ENCODE data around the gene YBX2. TPM values are rescaled to one million over a fixed set of nuclear protein-coding genes. Genes with fewer than 3 reads are reported as not detected.

Gene YBX2
- total and polyA plus RNA-seq, 4 donors: 0.10 to 5.6 (median 0.60) TPM; not detected in 1

GRCh38 chr17:7293816-7294613 is 424 bp downstream of the YBX2 start:
- DNase-seq: no peak
- peak overlapping the region in 1 of 2 donors; percentile 9 for H3K4me3 ChIP-seq (ENCODE audit: low read length in 2 of 2)
- intact Hi-C loops (cut with DNase I): loop anchor here in 1 of 2 donors (10.0 kb wide), 1 partner anchor 249 kb away; the partner anchor contains the start of gene SLC16A11
- H3K36me3 ChIP-seq (ENCODE audit: control insufficient read depth in 1 of 2, insufficient read depth in 2 of 2, low read length in 1 of 2): no peaks in the 10 kb centered on the region
- no peak for ATAC-seq (ENCODE audit: low FRiP score)
- no peaks in the 10 kb centered on the region for H3K9me3 ChIP-seq (ENCODE audit: control insufficient read depth, low read length)
- whole genome bisulfite sequencing, 2 donors: 5 to 12% methylated on average over 27 to 75 of the region's 75 CpGs
- H3K27ac ChIP-seq (ENCODE audit: low read depth in 1 of 2, low read length in 2 of 2): no peak overlapping the region
- peaks cover 0 to 2% of the 10 kb centered on the region in 2 donors for H3K27me3 ChIP-seq (ENCODE audit: control insufficient read depth in 1 of 2, insufficient read depth in 2 of 2, low read length in 1 of 2)
- no peaks in the 10 kb centered on the region for H3K4me1 ChIP-seq (ENCODE audit: control insufficient read depth in 1 of 2, insufficient read depth in 2 of 2, low read length in 2 of 2)

- Histone ChIP-seq H3K4me3 (ENCODE audit: low read length in 2 of 2) (no peak overlapping the region), H3K27me3 (ENCODE audit: control insufficient read depth in 1 of 2, insufficient read depth in 2 of 2, low read length in 1 of 2) (peaks cover 0 to 2% of the 10 kb centered on the region in 2 donors), H3K4me1 (ENCODE audit: control insufficient read depth in 1 of 2, insufficient read depth in 2 of 2, low read length in 2 of 2) (no peaks in the 10 kb centered on the region), H3K9me3 (ENCODE audit: control insufficient read depth, low read length) (no peaks in the 10 kb centered on the region), H3K36me3 (ENCODE audit: control insufficient read depth in 1 of 2, insufficient read depth in 2 of 2, low read length in 1 of 2) (no peaks in the 10 kb centered on the region), H3K27ac (ENCODE audit: low read depth in 1 of 2, low read length in 2 of 2) (no peak overlapping the region)
- DNase-seq (no peak), ATAC-seq (ENCODE audit: low FRiP score) (no peak)
- WGBS, 2 donors: 87 to 89% methylated on average over 11 of the region's 11 CpGs
- intact Hi-C loops (cut with DNase I): loop anchor here in 1 of 2 donors (10.0 kb wide), 1 partner anchor 248 kb away; the partner anchor contains the start of gene SLC16A11
These were observed 1.3 kb downstream of the YBX2 start for GRCh38 chr17:7293159-7293558.

- H3K4me3 ChIP-seq (ENCODE audit: low read length in 2 of 2): no peak overlapping the region
- no peaks in the 10 kb centered on the region for H3K4me1 ChIP-seq (ENCODE audit: control insufficient read depth in 1 of 2, insufficient read depth in 2 of 2, low read length in 2 of 2)
- peaks cover 0 to 2% of the 10 kb centered on the region in 2 donors for H3K27me3 ChIP-seq (ENCODE audit: control insufficient read depth in 1 of 2, insufficient read depth in 2 of 2, low read length in 1 of 2)
- ATAC-seq (ENCODE audit: low FRiP score): no peak
- H3K27ac ChIP-seq (ENCODE audit: low read depth in 1 of 2, low read length in 2 of 2): no peak overlapping the region
- intact Hi-C loops (cut with DNase I): loop anchor here in 1 of 2 donors (10.0 kb wide), 1 partner anchor 248 kb away; the partner anchor contains the start of gene SLC16A11
- no peak for DNase-seq
- no peaks in the 10 kb centered on the region for H3K36me3 ChIP-seq (ENCODE audit: control insufficient read depth in 1 of 2, insufficient read depth in 2 of 2, low read length in 1 of 2)
- H3K9me3 ChIP-seq (ENCODE audit: control insufficient read depth, low read length): no peaks in the 10 kb centered on the region
- WGBS, 2 donors: 38 to 44% methylated on average over 6 of the region's 6 CpGs
These were observed 1.7 kb downstream of the YBX2 start for GRCh38 chr17:7292729-7293128.

GRCh38 chr17:7292194-7292593 is 2.2 kb downstream of the YBX2 start:
- H3K27me3 ChIP-seq (ENCODE audit: control insufficient read depth in 1 of 2, insufficient read depth in 2 of 2, low read length in 1 of 2): peaks cover 0 to 2% of the 10 kb centered on the region in 2 donors
- no peak overlapping the region for H3K4me3 ChIP-seq (ENCODE audit: low read length in 2 of 2)
- WGBS, 2 donors: 70 to 83% methylated on average over 2 of the region's 2 CpGs
- H3K9me3 ChIP-seq (ENCODE audit: control insufficient read depth, low read length): no peaks in the 10 kb centered on the region
- DNase-seq (no peak), ATAC-seq (ENCODE audit: low FRiP score) (no peak)
- H3K36me3 ChIP-seq (ENCODE audit: control insufficient read depth in 1 of 2, insufficient read depth in 2 of 2, low read length in 1 of 2): no peaks in the 10 kb centered on the region
- intact Hi-C loops (cut with DNase I): loop anchor here in 1 of 2 donors (10.0 kb wide), 1 partner anchor 247 kb away; the partner anchor contains the start of gene SLC16A11
- no peaks in the 10 kb centered on the region for H3K4me1 ChIP-seq (ENCODE audit: control insufficient read depth in 1 of 2, insufficient read depth in 2 of 2, low read length in 2 of 2)
- H3K27ac ChIP-seq (ENCODE audit: low read depth in 1 of 2, low read length in 2 of 2): no peak overlapping the region

- intact Hi-C loops (cut with DNase I): loop anchor here in 1 of 2 donors (10.0 kb wide), 1 partner anchor 246 kb away; the partner anchor contains the start of gene SLC16A11
- DNase-seq: no peak
- Histone ChIP-seq H3K36me3 (ENCODE audit: control insufficient read depth in 1 of 2, insufficient read depth in 2 of 2, low read length in 1 of 2) (no peaks in the 10 kb centered on the region), H3K4me1 (ENCODE audit: control insufficient read depth in 1 of 2, insufficient read depth in 2 of 2, low read length in 2 of 2) (no peaks in the 10 kb centered on the region), H3K27me3 (ENCODE audit: control insufficient read depth in 1 of 2, insufficient read depth in 2 of 2, low read length in 1 of 2) (peaks cover 0 to 2% of the 10 kb centered on the region in 2 donors), H3K9me3 (ENCODE audit: control insufficient read depth, low read length) (no peaks in the 10 kb centered on the region), H3K27ac (ENCODE audit: low read depth in 1 of 2, low read length in 2 of 2) (no peak overlapping the region), H3K4me3 (ENCODE audit: low read length in 2 of 2) (no peak overlapping the region)
- WGBS, 2 donors: 80 to 85% methylated on average over 11 of the region's 11 CpGs
- no peak for ATAC-seq (ENCODE audit: low FRiP score)
These were observed 3.8 kb downstream of the YBX2 start for GRCh38 chr17:7290685-7291084.

GRCh38 chr17:7290166-7290565 is 4.3 kb downstream of the YBX2 start:
- intact Hi-C loops (cut with DNase I): loop anchor here in 1 of 2 donors (10.0 kb wide), 1 partner anchor 245 kb away; the partner anchor contains the start of gene SLC16A11
- whole genome bisulfite sequencing, 2 donors: 91 to 94% methylated on average over 19 of the region's 19 CpGs
- no peak overlapping the region for H3K27ac ChIP-seq (ENCODE audit: low read depth in 1 of 2, low read length in 2 of 2)

GRCh38 chr17:7289256-7290032 is 5.0 kb downstream of the YBX2 start:
- Histone ChIP-seq H3K27me3 (ENCODE audit: control insufficient read depth in 1 of 2, insufficient read depth in 2 of 2, low read length in 1 of 2) (peaks cover 0 to 2% of the 10 kb centered on the region in 2 donors), H3K27ac (ENCODE audit: low read depth in 1 of 2, low read length in 2 of 2) (no peak overlapping the region), H3K4me1 (ENCODE audit: control insufficient read depth in 1 of 2, insufficient read depth in 2 of 2, low read length in 2 of 2) (no peaks in the 10 kb centered on the region), H3K36me3 (ENCODE audit: control insufficient read depth in 1 of 2, insufficient read depth in 2 of 2, low read length in 1 of 2) (no peaks in the 10 kb centered on the region), H3K9me3 (ENCODE audit: control insufficient read depth, low read length) (no peaks in the 10 kb centered on the region), H3K4me3 (ENCODE audit: low read length in 2 of 2) (no peak overlapping the region)
- ATAC-seq (ENCODE audit: low FRiP score) (no peak), DNase-seq (no peak)
- 86 to 89% methylated on average over 18 of the region's 18 CpGs for WGBS, 2 donors
- intact Hi-C loops (cut with DNase I): loop anchor here in 1 of 2 donors (10.0 kb wide), 1 partner anchor 245 kb away; the partner anchor contains the start of gene SLC16A11

More at GRCh38 chr17:7290166-7290565, 4.3 kb downstream of the YBX2 start:
- ATAC-seq (ENCODE audit: low FRiP score): no peak
- Histone ChIP-seq H3K4me1 (ENCODE audit: control insufficient read depth in 1 of 2, insufficient read depth in 2 of 2, low read length in 2 of 2) (no peaks in the 10 kb centered on the region), H3K4me3 (ENCODE audit: low read length in 2 of 2) (no peak overlapping the region), H3K36me3 (ENCODE audit: control insufficient read depth in 1 of 2, insufficient read depth in 2 of 2, low read length in 1 of 2) (no peaks in the 10 kb centered on the region), H3K9me3 (ENCODE audit: control insufficient read depth, low read length) (no peaks in the 10 kb centered on the region), H3K27me3 (ENCODE audit: control insufficient read depth in 1 of 2, insufficient read depth in 2 of 2, low read length in 1 of 2) (peaks cover 0 to 2% of the 10 kb centered on the region in 2 donors)
- DNase-seq: no peak

- Histone ChIP-seq H3K4me3 (ENCODE audit: low read length in 2 of 2) (no peak overlapping the region), H3K36me3 (ENCODE audit: control insufficient read depth in 1 of 2, insufficient read depth in 2 of 2, low read length in 1 of 2) (no peaks in the 10 kb centered on the region), H3K4me1 (ENCODE audit: control insufficient read depth in 1 of 2, insufficient read depth in 2 of 2, low read length in 2 of 2) (no peaks in the 10 kb centered on the region), H3K27ac (ENCODE audit: low read depth in 1 of 2, low read length in 2 of 2) (no peak overlapping the region), H3K27me3 (ENCODE audit: control insufficient read depth in 1 of 2, insufficient read depth in 2 of 2, low read length in 1 of 2) (no peaks in the 10 kb centered on the region), H3K9me3 (ENCODE audit: control insufficient read depth, low read length) (no peaks in the 10 kb centered on the region)
- intact Hi-C loops (cut with DNase I): no loop called here
- no peak for DNase-seq
- no peak for ATAC-seq (ENCODE audit: low FRiP score)
- WGBS, 2 donors: 88 to 96% methylated on average over 12 of the region's 12 CpGs
These were observed 8.8 kb downstream of the YBX2 start for GRCh38 chr17:7285679-7286078.
